Testis (tissue), 2 donors: ENCODE data around the gene ITPK1.

ENCODE experiments used
- POLR2A ChIP-seq: fragments of 450-650 bp; IDR thresholded peaks from one replicate; pipeline ENCODE4 v1.6.1; 2017; ENCODE audit warnings: antibody characterized with exemption, mild to moderate bottlenecking, moderate library complexity
- TF ChIP-seq, protein P1 (sequence below), 3 experiments: fragments of 450-650 bp in 2 of 3; fragments of 200-600 bp in 1 of 3; sonication (generic) in 1 of 3; IDR thresholded peaks; one replicate each; pipeline ENCODE4 v1.5.1; 2016 to 2019; ENCODE audit warnings: antibody characterized with exemption in 3 of 3, mild to moderate bottlenecking in 2 of 3, moderate library complexity in 1 of 3

DNA sequence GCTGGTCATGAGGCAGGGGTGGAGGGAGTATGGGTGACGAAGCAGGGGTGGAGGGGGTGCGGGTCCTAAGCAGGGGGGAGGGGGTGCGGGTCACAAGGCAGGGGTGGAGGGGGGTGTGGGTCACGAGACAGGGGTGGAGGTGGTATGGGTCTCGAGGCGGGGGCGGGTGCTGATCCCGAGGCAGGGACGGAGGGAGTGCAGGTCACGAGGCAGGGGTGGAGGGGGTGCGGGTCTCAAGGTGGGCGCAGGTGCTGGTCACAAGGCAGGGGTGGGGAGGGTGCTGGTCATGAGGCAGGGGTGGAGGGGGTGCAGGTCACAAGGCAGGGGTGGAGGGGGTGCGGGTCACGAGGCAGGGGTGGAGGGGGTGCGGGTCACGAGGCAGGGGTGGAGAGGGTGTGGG is 56.5 kb downstream of the ITPK1 start:
- TF ChIP-seq, protein P1, sequence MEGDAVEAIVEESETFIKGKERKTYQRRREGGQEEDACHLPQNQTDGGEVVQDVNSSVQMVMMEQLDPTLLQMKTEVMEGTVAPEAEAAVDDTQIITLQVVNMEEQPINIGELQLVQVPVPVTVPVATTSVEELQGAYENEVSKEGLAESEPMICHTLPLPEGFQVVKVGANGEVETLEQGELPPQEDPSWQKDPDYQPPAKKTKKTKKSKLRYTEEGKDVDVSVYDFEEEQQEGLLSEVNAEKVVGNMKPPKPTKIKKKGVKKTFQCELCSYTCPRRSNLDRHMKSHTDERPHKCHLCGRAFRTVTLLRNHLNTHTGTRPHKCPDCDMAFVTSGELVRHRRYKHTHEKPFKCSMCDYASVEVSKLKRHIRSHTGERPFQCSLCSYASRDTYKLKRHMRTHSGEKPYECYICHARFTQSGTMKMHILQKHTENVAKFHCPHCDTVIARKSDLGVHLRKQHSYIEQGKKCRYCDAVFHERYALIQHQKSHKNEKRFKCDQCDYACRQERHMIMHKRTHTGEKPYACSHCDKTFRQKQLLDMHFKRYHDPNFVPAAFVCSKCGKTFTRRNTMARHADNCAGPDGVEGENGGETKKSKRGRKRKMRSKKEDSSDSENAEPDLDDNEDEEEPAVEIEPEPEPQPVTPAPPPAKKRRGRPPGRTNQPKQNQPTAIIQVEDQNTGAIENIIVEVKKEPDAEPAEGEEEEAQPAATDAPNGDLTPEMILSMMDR (IDR thresholded peaks at IDR 0.05) = no peak
- TF ChIP-seq POLR2A = no peak
